ENCODE measurements around the gene NEIL1.
A peak's percentile ranks its signal among the peaks of the same experiment; 100 is the strongest.

The NEIL1 gene

GRCh38 chr15:75352186-75353080 is 5.6 kb downstream of the NEIL1 start:
- TF ChIP-seq CTCF (conservative IDR thresholded peaks at IDR 0.05; ENCODE audit: low read depth): no peak
- H3K27ac ChIP-seq: peak overlapping the region; percentile 16; the same call in 1 of the 2 replicates
- CTCF ChIA-PET: interaction anchor here (0.6 to 2.7 kb wide), 2 partner anchors 15 to 209 kb away, joined by 5 to 12 read pairs; no protein-coding TSS in a partner anchor
- POLR2A ChIA-PET (ENCODE audit: low non-redundant PET): interaction anchor here (0.5 kb wide), 1 partner anchor 23 kb away, joined by 3 read pairs; no protein-coding TSS in a partner anchor
- no peak for DNase-seq (ENCODE audit: low spot score)

- TF ChIP-seq CTCF (conservative IDR thresholded peaks at IDR 0.05; ENCODE audit: low read depth): no peak
- ChIA-PET CTCF (interaction anchor here (0.6 to 2.7 kb wide), 2 partner anchors 14 to 287 kb away, joined by 3 to 12 read pairs; partner anchors contain the start of gene IMP3), POLR2A (ENCODE audit: low non-redundant PET) (no interaction called here)
- no peak for DNase-seq (ENCODE audit: low spot score)
- peak overlapping the region; percentile 28 for H3K27ac ChIP-seq
Measured at GRCh38 chr15:75353604-75354003, 6.8 kb downstream of the NEIL1 start.

- CTCF ChIA-PET: interaction anchor here (2.7 kb wide), 1 partner anchor 13 kb away, joined by 12 read pairs; no protein-coding TSS in a partner anchor
- no peak for DNase-seq (ENCODE audit: low spot score)
- POLR2A ChIA-PET (ENCODE audit: low non-redundant PET): no interaction called here
- no peak for TF ChIP-seq CTCF (conservative IDR thresholded peaks at IDR 0.05; ENCODE audit: low read depth)
- peak overlapping the region; percentile 28 for H3K27ac ChIP-seq
Measured at GRCh38 chr15:75354454-75354853, 7.6 kb downstream of the NEIL1 start.

GRCh38 chr15:75355369-75355768 is 8.5 kb downstream of the NEIL1 start:
- DNase-seq (ENCODE audit: low spot score): no peak
- ChIA-PET POLR2A (ENCODE audit: low non-redundant PET) (no interaction called here), CTCF (interaction anchor here (0.6 to 2.7 kb wide), 2 partner anchors 12 kb away, joined by 3 to 12 read pairs; no protein-coding TSS in a partner anchor)
- peak overlapping the region; percentile 28 for H3K27ac ChIP-seq
- no peak for TF ChIP-seq CTCF (conservative IDR thresholded peaks at IDR 0.05; ENCODE audit: low read depth)

GRCh38 chr15:75356006-75356405 is 9.2 kb downstream of the NEIL1 start:
- TF ChIP-seq CTCF (conservative IDR thresholded peaks at IDR 0.05; ENCODE audit: low read depth): no peak
- DNase-seq (ENCODE audit: low spot score): no peak
- ChIA-PET CTCF (interaction anchor here (1.0 kb wide), 1 partner anchor 11 kb away, joined by 4 read pairs; no protein-coding TSS in a partner anchor), POLR2A (ENCODE audit: low non-redundant PET) (no interaction called here)
- H3K27ac ChIP-seq: peak overlapping the region; percentile 28; the same call in 1 of the 2 replicates

GRCh38 chr15:75356517-75356916 is 9.7 kb downstream of the NEIL1 start:
- ChIA-PET POLR2A (ENCODE audit: low non-redundant PET) (no interaction called here), CTCF (interaction anchor here (1.0 kb wide), 1 partner anchor 11 kb away, joined by 4 read pairs; no protein-coding TSS in a partner anchor)
- no peak for TF ChIP-seq CTCF (conservative IDR thresholded peaks at IDR 0.05; ENCODE audit: low read depth)
- H3K27ac ChIP-seq: no peak overlapping the region
- no peak for DNase-seq (ENCODE audit: low spot score)
